Mammary epithelial cell (primary cell): ENCODE measurements around the gene MMP11.

Experiments
- CTCF ChIP-seq, 2 donors: IDR thresholded peaks in 1 of 2; conservative IDR thresholded peaks in 1 of 2; 2 replicates each; pipeline ENCODE4 v1.5.1; 2011 to 2012; ENCODE audit warnings: inconsistent platforms in 2 of 2, low read length in 2 of 2, mild to moderate bottlenecking in 2 of 2, control low read depth in 1 of 2, low read depth in 1 of 2; ENCODE audit not compliant: insufficient read depth in 1 of 2; ENCODE audit errors: extremely low read depth in 1 of 2
- EZH2 ChIP-seq: IDR thresholded peaks from 2 replicates; pipeline ENCODE4 v1.6.1; 2012; ENCODE audit warnings: low read length, inconsistent platforms, borderline replicate concordance

GRCh38 chr22:23772649-23773473 lies at the start of gene MMP11:
- TF ChIP-seq EZH2 = peak; percentile 31
- no peak for TF ChIP-seq CTCF (conservative IDR thresholded peaks at IDR 0.05 in 1 of 2, IDR thresholded peaks at IDR 0.05 in 1 of 2; ENCODE audit: extremely low read depth in 1 of 2, insufficient read depth in 1 of 2, low read depth in 1 of 2, low read length in 2 of 2)
